LHCN-M2 (cell line): ENCODE data around the gene IQCF5. TPM values are rescaled to one million over a fixed set of nuclear protein-coding genes. Genes with fewer than 3 reads are reported as not detected.
"Not testable (repeated sequence)": the region's sequence is repeated elsewhere in the genome, so short reads cannot be mapped to it uniquely, and the experiment has no call there.

Experiments used
- DNase-seq: peaks from one replicate; pipeline ENCODE4 v3.0.0-alpha.2; 2012; ENCODE audit warnings: low read depth
- polyA plus RNA-seq: library from polyadenylated mRNA; unstranded; fragments of >200 nt; gene quantifications from one replicate; pipeline ENCODE4 v1.2.1, GENCODE V29; 2012; ENCODE audit warnings: missing spikeins
- total RNA-seq: library from RNA; depleted of rRNA; stranded (reverse); fragments of >200 nt; gene quantifications from 2 replicates; pipeline ENCODE4 v1.2.3, GENCODE V29; 2014; rRNA removed

Gene IQCF5
- not detected in 2 replicates for total RNA-seq
- not detected for polyA plus RNA-seq

DNA sequence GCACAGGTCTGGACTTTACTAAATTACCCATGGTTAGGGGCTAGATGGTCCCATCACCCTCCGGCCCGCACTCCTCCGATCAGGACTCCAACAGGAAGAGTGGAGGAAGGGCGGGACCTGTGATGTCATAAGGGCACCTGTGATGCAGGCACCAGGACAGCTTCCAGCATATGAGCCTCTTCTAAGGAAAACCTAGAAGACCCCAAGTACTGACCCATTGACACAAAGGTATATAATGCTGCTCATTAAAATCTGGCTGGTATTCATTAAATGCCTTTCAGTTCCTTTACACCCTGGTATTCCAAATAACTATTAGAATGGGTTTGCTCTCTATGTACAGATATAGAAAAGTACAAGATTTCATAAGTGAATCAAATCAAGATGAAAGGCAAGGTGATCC is at the start of gene IQCF5:
Gene IQCF5, minus strand, starts transcription at position 101 of the 400 bp plus-strand sequence. Its CDS starts 70 bp downstream, at position 31.
- DNase-seq, result no peak

DNA sequence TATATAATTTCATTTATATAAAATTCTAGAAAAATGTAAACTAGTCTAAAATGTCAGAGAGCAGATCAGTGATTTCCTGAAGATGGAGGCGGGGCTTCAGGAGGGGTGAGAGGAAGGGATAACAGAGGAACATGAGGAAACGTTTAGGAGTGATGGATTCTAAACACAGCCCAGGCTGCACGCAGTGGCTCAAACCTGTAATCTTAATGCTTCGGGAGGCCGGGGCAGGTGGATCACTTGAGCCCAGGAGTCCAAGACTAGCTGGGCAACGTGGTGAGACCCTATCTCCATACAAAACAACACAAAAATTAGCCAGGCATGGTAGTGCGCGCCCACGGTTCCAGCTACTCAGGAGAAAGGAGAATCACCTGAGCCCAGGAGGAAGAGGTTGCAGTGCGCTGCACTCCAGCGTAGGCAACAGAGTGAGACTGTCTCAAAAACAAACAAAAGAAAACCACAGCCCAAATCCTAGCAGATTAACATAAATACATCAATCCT is 45.7 kb upstream of the IQCF5 start:
- DNase-seq, result no peak

DNA sequence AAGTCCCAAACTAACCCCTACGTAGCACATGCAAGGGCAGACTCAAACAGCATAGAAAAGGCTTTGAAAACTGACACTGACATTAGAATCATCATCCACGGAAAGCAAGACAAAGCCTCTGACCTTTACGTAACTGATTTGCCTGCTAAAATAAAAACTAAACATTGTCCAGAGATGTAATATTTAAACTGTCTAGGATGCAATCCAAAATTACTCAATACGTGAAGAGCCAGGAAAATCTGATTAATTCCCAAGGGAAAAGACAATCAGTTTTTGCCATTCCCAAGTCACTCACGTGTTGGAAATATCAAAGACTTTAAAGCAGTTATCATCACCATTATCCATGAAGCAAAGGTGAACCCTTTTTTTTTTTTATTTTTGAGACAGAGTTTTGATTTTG is 41.0 kb upstream of the IQCF5 start:
- DNase-seq, result no peak

DNA sequence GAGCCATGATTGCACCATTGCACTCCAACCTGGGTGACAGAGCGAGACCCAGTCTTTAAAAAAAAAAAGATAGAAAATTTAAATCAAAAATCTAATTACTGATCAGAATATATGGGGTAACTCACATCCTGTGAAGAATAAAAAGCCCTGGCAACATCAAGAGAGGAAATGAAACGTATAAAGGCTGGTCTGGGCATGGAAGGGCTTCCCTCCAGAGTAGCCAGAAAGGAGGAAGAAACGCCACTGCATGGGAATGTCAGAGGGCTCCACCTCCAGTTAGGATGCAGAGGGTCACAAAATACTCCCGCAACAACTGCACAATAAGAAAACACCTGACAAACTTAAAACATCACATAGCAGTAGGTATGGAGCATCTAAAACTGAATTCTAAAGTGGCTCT is 32.6 kb upstream of the IQCF5 start:
- DNase-seq, result no peak

DNA sequence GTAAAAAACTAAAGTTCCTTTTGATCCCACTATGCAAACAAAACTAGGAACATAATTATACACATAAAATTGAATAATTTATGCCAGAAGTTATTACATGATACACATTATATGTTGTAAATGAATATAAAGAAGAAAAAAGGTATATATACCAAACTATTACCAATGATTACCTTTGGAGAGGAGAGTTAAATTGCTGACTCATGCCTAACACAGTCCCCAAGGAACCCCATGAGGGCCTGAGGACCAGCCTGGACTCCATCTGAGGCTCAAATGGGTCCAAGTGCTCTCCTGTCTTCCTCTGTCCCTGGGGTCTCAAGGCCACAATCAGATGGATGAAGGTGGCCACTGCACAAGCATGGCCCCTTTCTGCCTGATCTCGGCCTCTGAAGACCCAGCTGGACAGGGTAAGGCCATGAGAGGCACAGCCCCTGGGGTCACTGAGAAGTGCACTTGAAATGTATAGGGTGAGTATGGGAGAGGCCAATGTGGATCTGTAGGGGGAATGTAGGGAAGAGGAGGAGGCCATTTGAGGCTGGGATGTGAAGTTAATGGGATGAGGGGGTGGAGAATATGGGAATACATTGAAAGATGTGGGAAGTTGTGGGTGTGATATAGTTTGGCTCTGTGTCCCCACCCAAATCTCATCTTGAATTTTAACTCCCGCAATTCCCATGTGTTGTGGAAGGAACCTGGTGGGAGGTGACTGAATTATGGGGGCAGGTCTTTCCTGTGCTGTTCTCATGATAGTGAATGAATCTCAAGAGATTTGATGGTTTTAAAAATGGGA is 28.8 kb upstream of the IQCF5 start:
- no peak for DNase-seq

DNA sequence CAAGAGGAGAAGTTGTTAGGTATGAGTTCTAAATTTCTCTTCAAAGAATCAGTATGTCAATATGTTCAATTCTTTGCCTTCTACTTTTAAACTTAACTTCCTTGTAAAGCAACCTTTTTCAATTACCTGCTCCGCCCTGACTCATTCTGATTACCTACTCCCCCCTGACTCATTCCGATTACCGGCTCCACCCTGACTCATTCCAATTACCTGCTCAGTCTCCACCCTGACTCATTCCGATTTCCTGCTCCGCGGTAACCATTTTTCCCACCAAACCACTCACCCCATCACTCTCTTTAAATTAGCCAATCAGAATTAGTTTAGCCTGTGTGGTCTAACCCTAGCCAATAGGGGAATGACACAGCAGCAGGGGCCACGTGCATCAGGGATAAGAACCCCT is 27.0 kb upstream of the IQCF5 start:
- not testable (repeated sequence) for DNase-seq

DNA sequence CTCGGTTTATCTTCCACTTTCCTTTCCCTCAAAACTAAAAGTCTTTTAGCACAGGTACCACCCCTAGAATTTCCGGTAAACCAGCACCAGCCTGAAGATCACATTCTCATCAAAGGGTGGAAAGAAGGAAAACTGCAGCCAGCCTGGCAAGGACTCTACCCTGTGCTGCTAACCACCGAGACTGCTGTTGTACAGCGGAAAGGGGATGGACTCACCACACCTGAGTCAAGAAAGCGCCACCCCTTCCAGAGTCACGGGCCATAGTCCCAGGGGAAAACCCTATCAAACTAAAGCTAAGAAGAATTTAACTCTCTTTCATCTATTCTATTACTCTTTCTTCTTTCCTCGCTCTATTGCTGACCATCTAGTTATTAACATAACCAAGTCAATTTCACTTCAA is 24.6 kb upstream of the IQCF5 start:
- not testable (repeated sequence) for DNase-seq

DNA sequence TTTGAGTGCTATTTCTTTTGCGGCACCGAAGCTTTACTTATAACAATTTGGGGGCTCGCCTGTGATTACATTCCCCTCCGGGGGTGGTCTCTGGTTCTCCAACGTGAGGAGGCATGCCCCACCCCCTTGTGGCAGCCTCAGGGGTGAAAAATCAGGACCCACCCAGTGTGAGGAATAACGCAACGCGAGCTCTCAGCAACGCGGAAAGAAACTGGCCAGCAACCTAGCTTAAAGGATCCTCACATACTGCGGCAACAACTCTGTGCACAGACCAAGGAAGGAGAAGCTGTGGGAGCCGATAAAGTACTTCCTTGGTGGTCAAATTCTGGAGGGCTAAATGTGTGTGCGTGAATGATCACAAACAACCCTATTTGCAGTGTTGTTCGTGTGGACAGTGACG is 22.0 kb upstream of the IQCF5 start:
- DNase-seq, result no peak

DNA sequence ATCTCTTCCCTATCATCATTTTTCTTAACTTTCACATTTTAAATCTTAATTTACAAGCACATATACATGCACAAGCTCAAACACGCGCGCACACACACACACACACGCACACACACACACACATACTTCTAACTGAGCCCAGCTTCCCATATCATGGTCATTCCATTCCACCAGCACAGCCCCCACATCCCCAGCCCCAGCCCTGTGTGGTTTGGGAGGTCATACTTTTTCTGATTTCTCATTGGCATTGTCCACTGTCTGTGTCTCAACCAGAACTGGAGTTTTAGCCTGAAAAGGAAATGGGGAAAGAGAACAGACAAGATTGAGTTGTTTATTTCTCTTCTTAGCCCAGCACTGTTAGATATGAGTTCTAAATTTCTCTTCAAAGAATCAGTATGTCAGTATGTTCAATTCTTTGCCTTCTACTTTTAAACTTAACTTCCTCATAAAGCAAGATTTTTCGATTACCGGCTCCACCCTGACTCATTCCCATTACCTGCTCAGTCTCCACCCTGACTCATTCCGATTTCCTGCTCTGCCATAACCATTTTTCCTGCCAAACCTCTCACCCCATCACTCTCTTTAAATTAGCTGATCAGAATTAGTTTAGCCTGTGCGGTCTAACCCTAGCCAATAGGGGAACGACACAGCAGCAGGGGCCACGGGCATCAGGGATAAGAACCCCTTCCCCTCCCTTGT is 21.4 kb upstream of the IQCF5 start:
- DNase-seq, result no peak

DNA sequence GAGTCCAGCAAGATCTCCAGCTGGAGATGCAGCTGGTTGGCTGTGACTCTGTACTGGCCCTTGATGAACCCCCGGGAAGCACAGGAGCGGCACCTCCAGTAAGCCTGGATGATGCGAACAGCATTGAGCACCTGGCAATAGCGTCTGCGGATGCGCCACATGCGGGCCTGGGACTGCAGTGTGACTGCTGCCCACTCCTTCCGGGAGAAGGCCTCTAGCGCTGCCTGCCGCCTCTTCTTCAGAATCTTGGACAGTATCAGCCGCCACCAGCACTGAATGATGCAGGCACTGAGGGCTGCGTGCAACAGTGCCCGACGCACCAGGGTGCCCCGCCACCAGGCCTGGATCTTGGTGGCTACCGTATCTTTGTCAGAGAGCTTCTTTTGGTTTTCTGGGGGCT is 19.5 kb upstream of the IQCF5 start:
- DNase-seq, result no peak

DNA sequence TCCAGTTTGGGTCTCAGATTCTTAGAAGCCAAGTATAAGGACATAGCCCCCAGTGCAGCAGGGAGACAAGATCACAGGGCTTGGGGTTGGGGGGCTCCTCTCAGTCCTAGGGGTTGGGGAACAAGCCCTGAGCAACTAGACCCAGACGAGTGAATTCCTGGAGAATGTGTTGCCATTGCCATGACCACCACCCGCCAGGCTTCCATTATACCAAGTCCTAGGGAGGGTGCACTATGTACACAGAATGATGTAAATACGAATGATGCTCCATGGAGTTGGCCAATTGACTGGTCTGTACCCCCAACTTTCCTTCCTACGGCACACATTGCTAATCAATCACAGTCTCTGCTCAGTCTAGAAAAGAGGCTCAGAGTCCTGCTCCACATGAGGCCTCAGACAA is 19.0 kb upstream of the IQCF5 start:
- DNase-seq, result no peak

DNA sequence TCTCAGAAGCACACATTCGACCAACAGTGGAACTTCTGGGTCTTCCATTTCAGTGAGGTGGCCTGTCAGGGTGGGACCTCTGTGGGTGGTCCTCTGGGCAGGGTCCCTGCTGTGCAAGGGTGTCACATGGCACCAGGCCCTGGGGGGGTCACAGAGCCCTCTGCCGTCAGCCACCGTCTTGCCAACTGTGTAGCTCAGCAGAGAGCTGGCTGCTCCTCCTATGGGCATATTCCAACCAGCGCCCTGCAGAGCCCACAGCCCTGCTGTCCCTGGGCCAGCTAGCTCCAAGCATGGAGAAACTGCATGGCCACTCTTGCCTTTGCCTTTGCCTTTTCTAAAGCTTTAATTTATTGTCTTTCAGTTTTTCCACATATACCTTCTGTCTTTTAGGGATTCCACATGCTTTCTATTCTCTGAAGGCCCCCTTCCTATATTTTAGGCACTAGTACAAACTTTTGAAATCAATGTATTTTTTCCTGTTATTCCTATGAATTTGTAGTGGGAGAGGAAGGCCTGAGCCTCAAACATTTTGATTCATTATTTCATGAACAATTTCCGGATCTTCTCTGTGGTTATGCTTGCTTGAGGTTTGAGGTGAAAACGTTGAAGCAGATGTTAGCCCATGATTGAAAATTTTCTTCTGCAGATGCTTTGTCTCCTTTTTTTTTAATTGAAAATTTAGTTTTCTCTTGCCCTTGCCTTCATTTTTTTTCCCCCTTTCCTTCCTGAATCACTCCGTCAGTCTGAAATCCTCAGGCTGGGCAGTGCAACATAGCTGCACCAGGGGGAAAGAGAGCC is 16.0 kb upstream of the IQCF5 start:
- DNase-seq, result no peak

DNA sequence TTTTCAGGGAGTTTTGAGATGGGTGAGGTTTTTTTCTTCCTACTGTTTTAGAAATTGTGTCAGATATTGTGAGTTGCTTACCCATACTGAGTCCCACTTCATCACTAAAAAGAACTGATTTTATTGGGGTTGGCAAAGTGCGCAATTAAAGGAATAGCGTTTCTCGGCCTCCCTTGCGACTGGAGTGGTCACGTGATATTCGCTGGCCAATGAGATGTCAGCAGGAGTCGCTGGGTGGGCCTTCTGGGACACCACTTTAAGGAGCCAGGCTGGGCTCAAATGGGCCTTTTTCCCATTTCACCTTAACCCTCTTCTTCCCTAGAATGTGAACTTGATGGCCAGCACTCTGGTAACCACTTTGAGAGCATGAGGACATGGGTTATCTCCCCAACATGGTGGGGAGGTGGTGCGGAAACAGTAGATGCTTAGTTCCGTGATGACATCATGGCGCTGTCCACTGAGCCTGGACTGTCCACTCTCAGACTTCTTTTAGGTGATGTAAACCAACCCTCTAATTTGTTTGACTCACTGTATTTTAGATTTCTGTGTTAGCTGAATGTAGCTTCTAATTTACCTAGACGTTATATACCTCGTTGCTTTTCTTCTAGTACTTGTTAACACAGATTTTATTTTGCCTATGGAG is 13.2 kb upstream of the IQCF5 start:
- DNase-seq, result no peak

DNA sequence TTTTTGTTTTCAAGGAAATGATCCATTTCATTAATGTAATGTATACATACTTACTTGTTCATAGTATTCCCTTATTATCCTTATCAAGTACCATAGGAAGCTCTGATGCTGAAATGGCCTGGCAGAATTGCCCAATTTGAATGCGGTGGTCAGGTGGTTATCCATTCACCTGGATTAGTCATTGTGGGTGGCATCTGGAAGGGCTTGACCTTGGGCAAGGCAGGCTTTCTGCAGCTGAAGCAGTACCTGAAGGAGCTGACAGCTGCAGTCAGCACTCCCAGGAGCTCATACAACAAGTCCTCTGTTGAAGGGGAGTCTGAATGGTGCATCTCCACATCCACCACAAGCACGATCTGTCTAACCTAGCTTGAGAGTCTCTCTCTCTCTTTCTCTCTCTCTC is 12.2 kb upstream of the IQCF5 start:
- DNase-seq, result no peak

DNA sequence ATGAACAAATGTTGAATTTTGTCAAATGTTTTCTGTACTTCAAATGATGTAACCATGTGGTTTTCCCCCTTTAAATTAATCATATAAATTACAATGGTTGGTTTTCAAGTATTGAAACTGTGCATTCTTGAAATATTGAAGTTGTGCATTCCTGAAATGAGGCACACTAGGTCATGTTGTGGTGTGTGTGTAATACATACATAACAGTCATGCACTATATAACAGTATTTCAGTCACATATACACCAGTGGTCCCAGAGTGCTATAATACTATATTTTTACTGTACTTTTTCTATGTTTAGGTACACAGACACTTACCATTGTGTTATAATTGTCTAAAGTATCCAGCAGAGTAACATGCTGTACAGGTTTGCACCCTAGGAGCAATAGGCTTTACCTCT is 11.0 kb upstream of the IQCF5 start:
- DNase-seq, result no peak

DNA sequence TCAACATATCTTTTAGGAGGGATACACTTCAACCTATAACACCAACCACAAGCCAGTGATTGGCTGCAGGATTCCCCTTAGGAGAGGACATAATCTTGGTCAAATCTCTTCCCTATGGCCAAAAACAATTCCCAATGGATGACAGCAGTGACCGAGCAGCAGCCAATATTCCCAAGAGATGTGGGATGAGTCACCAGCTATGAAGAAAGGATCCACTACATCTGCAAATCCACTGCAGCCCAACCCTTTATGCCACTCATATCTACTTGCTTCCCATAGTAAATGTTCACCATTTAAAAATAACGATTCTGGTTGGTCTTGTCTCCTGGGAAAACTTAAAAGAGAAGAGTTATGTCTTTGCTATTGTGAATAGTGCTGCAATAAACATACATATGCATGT is 4.5 kb upstream of the IQCF5 start:
- DNase-seq, result peak; percentile 21

DNA sequence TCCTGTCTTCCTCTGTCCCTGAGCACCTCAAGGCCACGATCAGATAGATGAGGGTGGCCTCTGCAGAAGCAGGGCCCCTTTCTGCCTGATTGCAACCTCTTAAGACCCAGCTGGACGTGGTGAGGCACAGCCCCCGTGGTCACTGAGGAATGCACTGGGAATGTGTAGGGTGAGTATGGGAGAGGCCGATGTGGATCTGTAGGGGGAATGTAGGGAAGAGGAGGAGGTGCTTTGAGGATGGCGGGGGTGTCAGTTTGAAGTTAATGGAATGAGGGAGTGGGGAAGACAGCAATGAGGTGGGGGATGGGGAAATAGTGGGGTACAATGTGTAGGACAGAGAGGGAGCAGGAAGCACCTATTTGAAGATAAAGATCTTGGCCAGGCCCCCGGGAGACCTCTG is 785 bp upstream of the IQCF5 start:
- DNase-seq, result no peak

DNA sequence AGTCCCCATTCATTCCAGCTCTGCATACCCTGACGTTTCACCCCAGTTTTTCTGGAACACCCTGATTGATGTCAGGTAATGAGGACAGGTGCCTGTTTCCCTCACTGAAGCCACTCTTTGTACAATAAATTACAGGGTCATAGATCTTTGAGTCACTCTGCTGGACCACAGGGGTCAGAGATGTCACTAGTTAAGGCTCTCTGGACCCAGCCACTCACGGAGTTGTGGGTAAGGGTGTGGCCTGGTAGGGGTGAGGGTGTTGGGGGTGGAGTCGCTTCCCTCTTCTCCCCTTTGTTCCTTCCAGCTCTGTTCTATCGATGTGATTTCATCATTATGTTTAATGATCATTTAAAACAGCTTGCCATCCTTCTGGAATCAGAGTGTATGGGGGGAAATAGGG is 512 bp downstream of the IQCF5 start:
- DNase-seq, result peak; percentile 15

DNA sequence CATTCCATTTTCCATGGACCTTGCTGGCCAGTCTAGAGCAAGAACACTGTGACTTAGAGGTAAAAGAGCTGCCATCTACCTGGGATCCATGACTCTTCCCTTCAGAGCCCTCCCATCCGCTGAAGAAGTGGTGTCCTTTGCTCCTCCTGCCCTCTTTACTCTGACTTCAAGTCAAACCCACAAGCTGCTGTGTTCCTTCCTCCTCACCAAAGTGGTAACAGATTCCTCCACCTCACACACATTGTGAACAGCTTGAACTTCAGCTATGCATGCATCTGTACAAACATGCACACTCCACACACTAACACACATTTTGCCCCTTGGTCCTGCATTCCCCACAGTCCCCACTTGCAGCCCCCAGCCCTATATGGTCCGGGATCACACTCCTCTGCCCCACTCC is 990 bp downstream of the IQCF5 start:
- DNase-seq, result no peak

DNA sequence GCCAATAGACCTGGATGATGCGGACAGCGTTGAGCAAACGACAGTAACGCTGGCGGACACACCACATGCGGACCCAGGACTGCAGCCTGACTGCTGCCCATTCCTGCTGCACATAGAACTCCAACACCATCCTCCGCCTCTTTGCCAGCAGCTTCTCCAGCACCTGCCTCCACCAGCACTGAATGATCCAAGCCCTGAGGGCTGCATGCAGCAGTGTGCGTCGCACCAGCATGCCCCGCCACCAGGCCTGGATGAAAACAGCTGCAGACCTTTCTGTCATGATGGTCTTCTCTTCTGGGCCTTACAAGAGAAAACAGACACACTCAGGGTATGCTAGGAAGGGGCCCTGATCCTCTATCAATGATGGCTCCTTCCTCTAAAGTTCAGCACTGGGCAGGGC is 1.5 kb downstream of the IQCF5 start:
- no peak for DNase-seq

DNA sequence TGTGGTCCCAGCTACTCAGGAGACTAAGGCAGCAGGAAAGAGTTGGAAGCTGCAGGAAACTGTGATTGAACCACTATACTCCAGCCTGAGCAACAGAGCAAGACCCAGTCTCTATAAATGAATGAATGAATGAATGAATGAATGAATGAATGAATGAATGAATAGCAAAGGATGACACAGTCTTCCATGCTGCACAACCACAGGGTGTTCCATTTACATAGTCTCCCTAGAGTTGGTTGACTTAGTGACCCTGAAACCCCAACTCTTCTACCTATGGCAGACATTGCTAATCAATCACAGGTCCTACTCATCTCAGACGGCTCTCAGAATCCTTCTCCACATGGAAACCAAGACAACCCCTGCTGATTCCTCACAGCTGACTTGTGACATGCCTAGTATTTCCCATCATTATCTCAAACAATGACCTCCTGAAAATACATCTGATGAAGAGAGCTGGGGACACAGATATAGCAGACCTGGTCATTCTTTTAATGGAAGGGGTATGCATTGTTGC is 2.1 kb downstream of the IQCF5 start:
- no peak for DNase-seq
